GM12801 (cell line): ENCODE measurements around the gene NOL6.

Source experiments
- CTCF ChIP-seq: IDR thresholded peaks from one replicate; pipeline ENCODE4 v1.5.1; 2011; ENCODE audit warnings: control low read depth; ENCODE audit not compliant: insufficient read length; ENCODE audit errors: extremely low read depth

The NOL6 gene

GRCh38 chr9:33446946-33447798, 26.6 kb downstream of the NOL6 start, which contains the start of gene AQP3:
AQP3 (minus strand) TSS chr9:33447593; CDS start chr9:33447530, 63 bp downstream.
- no peak for TF ChIP-seq CTCF

GRCh38 chr9:33446240-33446945, 27.3 kb downstream of the NOL6 start:
- no peak for TF ChIP-seq CTCF

GRCh38 chr9:33445389-33446239, 28.1 kb downstream of the NOL6 start:
- no peak for TF ChIP-seq CTCF

GRCh38 chr9:33443464-33444154, 30.1 kb downstream of the NOL6 start:
- no peak for TF ChIP-seq CTCF

- TF ChIP-seq CTCF: no peak
Measured at GRCh38 chr9:33443047-33443446, 30.7 kb downstream of the NOL6 start.

- no peak for TF ChIP-seq CTCF
Measured at GRCh38 chr9:33442125-33442524, 31.6 kb downstream of the NOL6 start.
